RWPE2 (cell line): ENCODE measurements around the gene SETBP1.

ENCODE experiments used
- ATAC-seq: fragments of 200-7000 bp; cut with Tn5 transposase; 3 replicates; pipeline ENCODE4 v1.9.1; 2021; ENCODE audit warnings: low read depth
- DNase-seq: peaks from one replicate; pipeline ENCODE4 v3.0.0-alpha.2; 2020; ENCODE audit warnings: low spot score
- H3K27ac ChIP-seq: fragments of 450-650 bp; 2 replicates; pipeline ENCODE4 v1.5.1; 2017; ENCODE audit warnings: mild to moderate bottlenecking; ENCODE audit not compliant: poor library complexity, severe bottlenecking
- H3K27me3 ChIP-seq: fragments of 250-450 bp; sonication (Bioruptor Pico); 2 replicates; pipeline ENCODE4 v1.5.1; 2021; ENCODE audit warnings: mild to moderate bottlenecking, moderate library complexity; ENCODE audit not compliant: insufficient read depth, poor library complexity, severe bottlenecking
- H3K36me3 ChIP-seq: fragments of 250-450 bp; sonication (Bioruptor Pico); 2 replicates; pipeline ENCODE4 v1.5.1; 2020; ENCODE audit warnings: low read depth, mild to moderate bottlenecking, moderate library complexity
- H3K4me1 ChIP-seq: fragments of 250-450 bp; sonication (Bioruptor Pico); 2 replicates; pipeline ENCODE4 v1.5.1; 2021; ENCODE audit warnings: mild to moderate bottlenecking, moderate library complexity; ENCODE audit not compliant: insufficient read depth, poor library complexity, severe bottlenecking
- H3K4me3 ChIP-seq: fragments of 250-450 bp; sonication (Bioruptor Pico); 2 replicates; pipeline ENCODE4 v1.5.1; 2021; ENCODE audit warnings: mild to moderate bottlenecking, moderate library complexity; ENCODE audit not compliant: severe bottlenecking
- H3K9me3 ChIP-seq: fragments of 250-450 bp; sonication (Bioruptor Pico); 2 replicates; pipeline ENCODE4 v1.5.1; 2021; ENCODE audit warnings: mild to moderate bottlenecking, moderate library complexity; ENCODE audit not compliant: severe bottlenecking
- CTCF ChIP-seq: fragments of 450-650 bp; IDR thresholded peaks from one replicate; pipeline ENCODE4 v1.5.1; 2017; ENCODE audit warnings: mild to moderate bottlenecking, moderate library complexity; ENCODE audit not compliant: poor library complexity, severe bottlenecking

Gene SETBP1

GRCh38 chr18:45102126-45102525, 421.4 kb downstream of the SETBP1 start:
- no peak for TF ChIP-seq CTCF
- DNase-seq (no peak), ATAC-seq (no peak)
- Histone ChIP-seq H3K36me3 (no peaks in the 10 kb centered on the region), H3K27me3 (peaks cover 1% of the 10 kb centered on the region), H3K4me1 (no peaks in the 10 kb centered on the region), H3K27ac (no peak overlapping the region), H3K9me3 (no peaks in the 10 kb centered on the region), H3K4me3 (no peak overlapping the region)

GRCh38 chr18:45102863-45103262, 422.2 kb downstream of the SETBP1 start:
- no peak for ATAC-seq
- no peaks in the 10 kb centered on the region for H3K27me3 ChIP-seq
- no peak for TF ChIP-seq CTCF
- H3K27ac ChIP-seq, result no peak overlapping the region
- no peak overlapping the region for H3K4me3 ChIP-seq
- no peak for DNase-seq
- no peaks in the 10 kb centered on the region for H3K9me3 ChIP-seq
- no peaks in the 10 kb centered on the region for H3K4me1 ChIP-seq
- H3K36me3 ChIP-seq, result no peaks in the 10 kb centered on the region

- TF ChIP-seq CTCF, result no peak
- Histone ChIP-seq H3K36me3 (no peaks in the 10 kb centered on the region), H3K27ac (no peak overlapping the region), H3K4me3 (no peak overlapping the region), H3K9me3 (no peaks in the 10 kb centered on the region), H3K27me3 (no peaks in the 10 kb centered on the region), H3K4me1 (no peaks in the 10 kb centered on the region)
- ATAC-seq (no peak), DNase-seq (no peak)
Measured at GRCh38 chr18:45103319-45104048, 422.8 kb downstream of the SETBP1 start.

- TF ChIP-seq CTCF, result no peak
- Histone ChIP-seq H3K4me3 (no peak overlapping the region), H3K27me3 (no peaks in the 10 kb centered on the region), H3K9me3 (no peaks in the 10 kb centered on the region), H3K36me3 (no peaks in the 10 kb centered on the region), H3K4me1 (no peaks in the 10 kb centered on the region), H3K27ac (no peak overlapping the region)
- no peak for DNase-seq
- ATAC-seq, result no peak
Measured at GRCh38 chr18:45104049-45104395, 423.3 kb downstream of the SETBP1 start.

- TF ChIP-seq CTCF, result no peak
- Histone ChIP-seq H3K4me3 (no peak overlapping the region), H3K27me3 (no peaks in the 10 kb centered on the region), H3K4me1 (no peaks in the 10 kb centered on the region), H3K36me3 (no peaks in the 10 kb centered on the region), H3K9me3 (no peaks in the 10 kb centered on the region), H3K27ac (no peak overlapping the region)
- ATAC-seq, result no peak
- DNase-seq, result no peak
Measured at GRCh38 chr18:45106331-45106774, 425.7 kb downstream of the SETBP1 start.
